ENCODE data around the gene TRIM68.

DNA sequence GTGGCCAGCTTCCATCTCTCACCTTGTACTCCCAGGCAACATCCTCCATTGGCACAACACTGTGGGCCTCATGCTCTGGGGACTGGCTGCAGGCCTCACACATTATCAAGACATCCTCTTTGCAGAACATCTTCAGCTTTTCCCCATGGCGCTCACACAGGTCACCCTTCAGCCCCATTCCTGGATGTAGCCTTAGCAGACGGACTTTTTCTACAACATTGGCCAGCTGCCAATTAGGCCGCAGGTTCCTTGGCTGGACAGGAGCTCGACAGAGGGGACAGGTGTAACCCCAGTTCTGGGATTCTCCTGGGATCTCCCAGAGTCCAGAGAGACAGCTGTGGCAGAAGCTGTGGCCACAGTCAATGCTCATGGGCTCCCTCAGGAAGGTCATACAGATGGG, 3.0 kb downstream of the TRIM68 start:
- TF ChIP-seq, protein P1, sequence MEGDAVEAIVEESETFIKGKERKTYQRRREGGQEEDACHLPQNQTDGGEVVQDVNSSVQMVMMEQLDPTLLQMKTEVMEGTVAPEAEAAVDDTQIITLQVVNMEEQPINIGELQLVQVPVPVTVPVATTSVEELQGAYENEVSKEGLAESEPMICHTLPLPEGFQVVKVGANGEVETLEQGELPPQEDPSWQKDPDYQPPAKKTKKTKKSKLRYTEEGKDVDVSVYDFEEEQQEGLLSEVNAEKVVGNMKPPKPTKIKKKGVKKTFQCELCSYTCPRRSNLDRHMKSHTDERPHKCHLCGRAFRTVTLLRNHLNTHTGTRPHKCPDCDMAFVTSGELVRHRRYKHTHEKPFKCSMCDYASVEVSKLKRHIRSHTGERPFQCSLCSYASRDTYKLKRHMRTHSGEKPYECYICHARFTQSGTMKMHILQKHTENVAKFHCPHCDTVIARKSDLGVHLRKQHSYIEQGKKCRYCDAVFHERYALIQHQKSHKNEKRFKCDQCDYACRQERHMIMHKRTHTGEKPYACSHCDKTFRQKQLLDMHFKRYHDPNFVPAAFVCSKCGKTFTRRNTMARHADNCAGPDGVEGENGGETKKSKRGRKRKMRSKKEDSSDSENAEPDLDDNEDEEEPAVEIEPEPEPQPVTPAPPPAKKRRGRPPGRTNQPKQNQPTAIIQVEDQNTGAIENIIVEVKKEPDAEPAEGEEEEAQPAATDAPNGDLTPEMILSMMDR (IDR thresholded peaks at IDR 0.05): no peak
- no peak for TF ChIP-seq POLR2A (IDR thresholded peaks at IDR 0.05)
